Activated T-cell treated with anti-CD3 and anti-CD28 coated beads, Interleukin-2, amount 50 U/mL, for 48 hours (primary cell): Measurements from ENCODE around the gene CHRNA9.
"Not testable (repeated sequence)": the region's sequence is repeated elsewhere in the genome, so short reads cannot be mapped to it uniquely, and the experiment has no call there.

Source experiments
- DNase-seq, 2 experiments: peaks; one replicate each; pipeline ENCODE4 v3.0.0-alpha.2; 2020

The CHRNA9 gene

GRCh38 chr4:40334591-40335524, at the start of gene CHRNA9:
CHRNA9 (plus strand) TSS chr4:40335333; CDS start chr4:40335468, 135 bp downstream.
- DNase-seq = no peak

- no peak for DNase-seq
Measured at GRCh38 chr4:40285692-40286091, 49.4 kb upstream of the CHRNA9 start.

- DNase-seq = no peak
Measured at GRCh38 chr4:40288566-40288965, 46.6 kb upstream of the CHRNA9 start.

GRCh38 chr4:40289366-40290188, 45.6 kb upstream of the CHRNA9 start:
- peak in 1 of 2 experiments; percentile 58 for DNase-seq

- DNase-seq = not testable (repeated sequence)
Measured at GRCh38 chr4:40290611-40291186, 44.4 kb upstream of the CHRNA9 start.

- no peak for DNase-seq
Measured at GRCh38 chr4:40292313-40292759, 42.8 kb upstream of the CHRNA9 start.

- DNase-seq = no peak
Measured at GRCh38 chr4:40294339-40294738, 40.8 kb upstream of the CHRNA9 start.

GRCh38 chr4:40295030-40295429, 40.1 kb upstream of the CHRNA9 start:
- not testable (repeated sequence) for DNase-seq

GRCh38 chr4:40295572-40295971, 39.6 kb upstream of the CHRNA9 start:
- DNase-seq = no peak

GRCh38 chr4:40299126-40299525, 36.0 kb upstream of the CHRNA9 start:
- no peak for DNase-seq

GRCh38 chr4:40299811-40300292, 35.3 kb upstream of the CHRNA9 start:
- DNase-seq = no peak

- no peak for DNase-seq
Measured at GRCh38 chr4:40300371-40301162, 34.6 kb upstream of the CHRNA9 start.

GRCh38 chr4:40301603-40302002, 33.5 kb upstream of the CHRNA9 start:
- peak; percentile 57 to 61 for DNase-seq

GRCh38 chr4:40303751-40304150, 31.4 kb upstream of the CHRNA9 start:
- no peak for DNase-seq

GRCh38 chr4:40305328-40306170, 29.6 kb upstream of the CHRNA9 start:
- DNase-seq = peak; percentile 72 to 74

- no peak for DNase-seq
Measured at GRCh38 chr4:40306226-40306625, 28.9 kb upstream of the CHRNA9 start.

GRCh38 chr4:40306976-40307375, 28.2 kb upstream of the CHRNA9 start:
- DNase-seq = peak in 1 of 2 experiments; percentile 36

GRCh38 chr4:40307627-40308497, 27.3 kb upstream of the CHRNA9 start:
- peak; percentile 74 to 75 for DNase-seq

- no peak for DNase-seq
Measured at GRCh38 chr4:40308528-40309122, 26.5 kb upstream of the CHRNA9 start.
